HepG2 (cell line): ENCODE results near the gene MED15. TPM values are rescaled to one million over a fixed set of nuclear protein-coding genes. Genes with fewer than 3 reads are reported as not detected.

ENCODE experiments used
- ATAC-seq: fragments of 200-7000 bp; cut with Tn5 transposase; 3 replicates; pipeline ENCODE4 v1.9.1; 2020; ENCODE audit warnings: mild to moderate bottlenecking, moderate library complexity
- BruUV-seq: library from RNA; stranded (reverse); fragments of 400-500 nt; replicated peaks from 2 replicates; lab custom pipeline; 2021; lab: Mats Ljungman, UMichigan
- CTCF ChIA-PET: fragments of 300-600 bp; formaldehyde crosslinking; extraction: SDS; loops from one replicate; lab custom pipeline; 2021; ENCODE audit warnings: low total read pairs, inconsistent platforms, low intra/inter-chr PET ratio; lab: Yijun Ruan, JAX
- POLR2A ChIA-PET: fragments of 350-600 bp; sonication (Branson Sonifier 250); formaldehyde crosslinking; loops from one replicate; lab custom pipeline; 2020; ENCODE audit warnings: antibody characterized with exemption, inconsistent platforms; lab: Yijun Ruan, JAX
- DNase-seq: peaks from one replicate; pipeline ENCODE4 v3.0.0-alpha.2; 2015; ENCODE audit warnings: low spot score
- FAIRE-seq: peaks from 3 replicates; lab custom pipeline; 2011; peaks lifted over from hg19 to GRCh38; lab: Jason Lieb, UNC
- H2AFZ ChIP-seq: one replicate; pipeline ENCODE4 v1.6.1; 2011; ENCODE audit warnings: low read length, inconsistent platforms
- H3K27ac ChIP-seq: fragments of 300-600 bp; 3 replicates; pipeline ENCODE4 v1.8.0; 2011; ENCODE audit warnings: mixed run types, mild to moderate bottlenecking, mixed read lengths, low read length, inconsistent platforms; ENCODE audit not compliant: insufficient read depth; ENCODE audit errors: extremely low read length
- H3K27me3 ChIP-seq, 2 experiments: fragments of 200-600 bp in 1 of 2; 2 replicates in 1 of 2; 3 replicates in 1 of 2; pipeline versions ENCODE4 v1.6.0 to v1.8.0; 2011; ENCODE audit warnings: low read length in 2 of 2, mild to moderate bottlenecking in 2 of 2, moderate library complexity in 2 of 2, inconsistent platforms in 1 of 2; ENCODE audit not compliant: insufficient read depth in 2 of 2, control insufficient read depth in 1 of 2
- H3K36me3 ChIP-seq, 2 experiments: fragments of 200-600 bp in 1 of 2; replicated peaks in 1 of 2; 2 replicates in 1 of 2; 3 replicates in 1 of 2; pipeline versions ENCODE4 v1.5.1 to v1.8.0; 2011; ENCODE audit warnings: low read length in 2 of 2, inconsistent platforms in 1 of 2; ENCODE audit not compliant: insufficient read depth in 2 of 2, control insufficient read depth in 1 of 2
- H3K4me1 ChIP-seq: 2 replicates; pipeline ENCODE4 v1.5.1; 2012; ENCODE audit warnings: low read length, inconsistent platforms; ENCODE audit not compliant: insufficient read depth
- H3K4me2 ChIP-seq: 2 replicates; pipeline ENCODE4 v1.6.0; 2011; ENCODE audit warnings: low read depth, low read length, inconsistent platforms
- H3K4me3 ChIP-seq, 3 experiments: fragments of 200-600 bp in 1 of 3; sonication (generic), shearing (Covaris generic) in 1 of 3; replicated peaks in 1 of 3; 2 replicates each; pipeline ENCODE4 v1.5.1; 2011 to 2016; ENCODE audit warnings: low read length in 3 of 3, inconsistent platforms in 2 of 3, low read depth in 2 of 3, mild to moderate bottlenecking in 2 of 3, control low read depth in 1 of 3, mixed read lengths in 1 of 3; ENCODE audit not compliant: insufficient read depth in 1 of 3
- H3K79me2 ChIP-seq: one replicate; pipeline ENCODE4 v1.6.1; 2011; ENCODE audit warnings: low read length, inconsistent platforms; ENCODE audit not compliant: insufficient read depth
- H3K9ac ChIP-seq: 2 replicates; pipeline ENCODE4 v1.6.0; 2011; ENCODE audit warnings: mild to moderate bottlenecking, low read depth, low read length, inconsistent platforms; ENCODE audit not compliant: insufficient read depth
- H3K9me3 ChIP-seq: 2 replicates; pipeline ENCODE4 v1.5.1; 2012; ENCODE audit warnings: mild to moderate bottlenecking, low read length
- H4K20me1 ChIP-seq: 2 replicates; pipeline ENCODE4 v1.6.0; 2011; ENCODE audit warnings: inconsistent platforms, mild to moderate bottlenecking, low read length, moderate library complexity; ENCODE audit not compliant: insufficient read depth
- SKI ChIP-seq: fragments of 450-650 bp; IDR thresholded peaks from one replicate; pipeline ENCODE4 v1.6.1; 2018; ENCODE audit warnings: mild to moderate bottlenecking; ENCODE audit not compliant: partially characterized antibody
- STAT5B ChIP-seq: sonication (generic); formaldehyde crosslinking; IDR thresholded peaks from 2 replicates; pipeline ENCODE4 v1.4.0; 2020; ENCODE audit warnings: missing genetic modification reagents
- ZNF207 ChIP-seq: fragments of 450-650 bp; IDR thresholded peaks from 2 replicates; pipeline ENCODE4 v1.6.1; 2016; ENCODE audit warnings: antibody characterized with exemption, borderline replicate concordance
- ZNF24 ChIP-seq: fragments of 450-650 bp; IDR thresholded peaks from 2 replicates; pipeline ENCODE4 v1.6.1; 2017; ENCODE audit warnings: antibody characterized with exemption, mild to moderate bottlenecking
- ZNF558 ChIP-seq: sonication (generic); formaldehyde crosslinking; IDR thresholded peaks from 2 replicates; pipeline ENCODE4 v1.9.0; 2022; ENCODE audit warnings: mild to moderate bottlenecking, missing genetic modification reagents, borderline replicate concordance
- ZNF775 ChIP-seq: sonication (generic); formaldehyde crosslinking; IDR thresholded peaks from 2 replicates; pipeline ENCODE4 v1.4.0; 2020; ENCODE audit warnings: missing genetic modification reagents, mild to moderate bottlenecking, moderate library complexity, borderline replicate concordance
- WGBS: methylation state at CpG from one replicate; pipeline ENCODE4 v1.1.6; 2017; ENCODE audit warnings: low lambda C conversion rate; 5-methylcytosine and 5-hydroxymethylcytosine counted together
- in situ Hi-C: cut with HindIII; loops from 2 replicates; pipeline ENCODE4 v1.10.0; 2017; ENCODE audit warnings: low pct_unique_long_range_greater_than_20kb; ENCODE audit not compliant: extremely low pct_ligation_motif_present
- intact Hi-C: fragments of 100-400 bp; cut with micrococcal nuclease; formaldehyde crosslinking; loops from one replicate; pipeline ENCODE4 v1.10.0; 2022; ENCODE audit not compliant: unreplicated experiment
- polyA plus RNA-seq, 8 experiments: library from polyadenylated mRNA; depleted of rRNA in 3 of 8; stranded (reverse) in 7 of 8; unstranded in 1 of 8; fragments of >200 nt; fragmentation: Illumina TruSeq in 4 of 8; extraction: Trizol in 4 of 8; gene quantifications; 2 replicates each; pipeline versions ENCODE4 v1.2.1 to v1.2.3, GENCODE V29; 2011 to 2016; ENCODE audit warnings: low read depth in 4 of 8, missing spikeins in 1 of 8, mixed read lengths in 1 of 8; ENCODE audit not compliant: insufficient read depth in 1 of 8
- total RNA-seq, 5 experiments: library from RNA; depleted of rRNA; stranded (reverse); fragments of >200 nt; fragmentation: Illumina TruSeq; extraction: Trizol; gene quantifications; 2 replicates each; pipeline ENCODE4 v1.2.3, GENCODE V29; 2016; ENCODE audit warnings: low read depth in 1 of 5
- TF ChIP-seq, protein P1 (sequence below): sonication (generic); formaldehyde crosslinking; IDR thresholded peaks from 2 replicates; pipeline ENCODE4 v1.9.0; 2021; ENCODE audit warnings: missing genetic modification reagents, borderline replicate concordance
- TF ChIP-seq, protein P2 (sequence below): sonication (generic); formaldehyde crosslinking; IDR thresholded peaks from 2 replicates; pipeline ENCODE4 v1.5.0; 2020; ENCODE audit warnings: mild to moderate bottlenecking, missing genetic modification reagents, borderline replicate concordance
- TF ChIP-seq, protein P3 (sequence below): sonication (generic); formaldehyde crosslinking; IDR thresholded peaks from 2 replicates; pipeline ENCODE4 v1.4.0; 2020; ENCODE audit warnings: missing genetic modification reagents
- TF ChIP-seq, protein P4 (sequence below): sonication (generic); formaldehyde crosslinking; IDR thresholded peaks from 2 replicates; pipeline ENCODE4 v1.5.0; 2020; ENCODE audit warnings: missing genetic modification reagents

MED15 gene
- total and polyA plus RNA-seq, 2 of the 13 experiments (the other 11 are each of a cell fraction or from before 2014, with no cell fraction given) = 14.3 to 27.0 TPM

DNA sequence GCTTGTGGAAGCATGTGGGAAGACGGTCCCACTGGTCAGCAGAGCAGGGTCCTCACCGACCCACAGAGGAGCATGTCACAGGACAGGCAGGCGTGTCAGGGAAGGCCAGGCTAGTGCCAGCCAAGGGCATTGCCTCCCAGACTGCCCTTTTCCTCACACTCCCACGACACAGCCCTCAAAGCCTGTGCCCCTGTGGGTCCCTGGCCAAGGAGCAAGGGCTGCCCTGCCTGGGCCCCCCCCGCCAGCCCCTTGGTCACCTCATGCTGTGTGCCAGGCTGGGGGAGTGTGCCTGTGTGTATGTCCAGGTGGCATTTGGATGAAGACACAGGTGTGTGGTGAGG lies 74.7 kb downstream of the MED15 start:
- H3K4me1 ChIP-seq = no peaks in the 10 kb centered on the region
- peaks cover 44 to 91% of the 10 kb centered on the region in 2 experiments for H3K36me3 ChIP-seq
- H3K79me2 ChIP-seq = no peaks in the 10 kb centered on the region
- H3K27me3 ChIP-seq = no peaks in the 10 kb centered on the region; a peak in 1 of 5 replicates
- no peak overlapping the region for H3K27ac ChIP-seq
- 91% methylated on average over 3 of the region's 5 CpGs for WGBS
- H3K9ac ChIP-seq = no peak overlapping the region
- FAIRE-seq (no peak), DNase-seq (no peak), ATAC-seq (no peak)
- peaks cover 4% of the 10 kb centered on the region; the same call in 1 of the 2 replicates for H4K20me1 ChIP-seq
- in situ Hi-C loops = no loop called here
- H2AFZ ChIP-seq = no peak overlapping the region
- ChIA-PET CTCF (no interaction called here), POLR2A (no interaction called here)
- H3K4me3 ChIP-seq = no peak overlapping the region
- no peaks in the 10 kb centered on the region for H3K9me3 ChIP-seq
- no TSS peak for BruUV-seq
- no peak overlapping the region for H3K4me2 ChIP-seq
- intact Hi-C loops = no loop called here
- TF ChIP-seq, protein P1, sequence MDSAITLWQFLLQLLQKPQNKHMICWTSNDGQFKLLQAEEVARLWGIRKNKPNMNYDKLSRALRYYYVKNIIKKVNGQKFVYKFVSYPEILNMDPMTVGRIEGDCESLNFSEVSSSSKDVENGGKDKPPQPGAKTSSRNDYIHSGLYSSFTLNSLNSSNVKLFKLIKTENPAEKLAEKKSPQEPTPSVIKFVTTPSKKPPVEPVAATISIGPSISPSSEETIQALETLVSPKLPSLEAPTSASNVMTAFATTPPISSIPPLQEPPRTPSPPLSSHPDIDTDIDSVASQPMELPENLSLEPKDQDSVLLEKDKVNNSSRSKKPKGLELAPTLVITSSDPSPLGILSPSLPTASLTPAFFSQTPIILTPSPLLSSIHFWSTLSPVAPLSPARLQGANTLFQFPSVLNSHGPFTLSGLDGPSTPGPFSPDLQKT (CRISPR knock-in tag) = no peak
- TF ChIP-seq SKI (no peak), ZNF207 (no peak), STAT5B (CRISPR knock-in tag) (no peak), ZNF24 (no peak), ZNF558 (CRISPR knock-in tag) (no peak), ZNF775 (CRISPR knock-in tag) (no peak)
- TF ChIP-seq, protein P2, sequence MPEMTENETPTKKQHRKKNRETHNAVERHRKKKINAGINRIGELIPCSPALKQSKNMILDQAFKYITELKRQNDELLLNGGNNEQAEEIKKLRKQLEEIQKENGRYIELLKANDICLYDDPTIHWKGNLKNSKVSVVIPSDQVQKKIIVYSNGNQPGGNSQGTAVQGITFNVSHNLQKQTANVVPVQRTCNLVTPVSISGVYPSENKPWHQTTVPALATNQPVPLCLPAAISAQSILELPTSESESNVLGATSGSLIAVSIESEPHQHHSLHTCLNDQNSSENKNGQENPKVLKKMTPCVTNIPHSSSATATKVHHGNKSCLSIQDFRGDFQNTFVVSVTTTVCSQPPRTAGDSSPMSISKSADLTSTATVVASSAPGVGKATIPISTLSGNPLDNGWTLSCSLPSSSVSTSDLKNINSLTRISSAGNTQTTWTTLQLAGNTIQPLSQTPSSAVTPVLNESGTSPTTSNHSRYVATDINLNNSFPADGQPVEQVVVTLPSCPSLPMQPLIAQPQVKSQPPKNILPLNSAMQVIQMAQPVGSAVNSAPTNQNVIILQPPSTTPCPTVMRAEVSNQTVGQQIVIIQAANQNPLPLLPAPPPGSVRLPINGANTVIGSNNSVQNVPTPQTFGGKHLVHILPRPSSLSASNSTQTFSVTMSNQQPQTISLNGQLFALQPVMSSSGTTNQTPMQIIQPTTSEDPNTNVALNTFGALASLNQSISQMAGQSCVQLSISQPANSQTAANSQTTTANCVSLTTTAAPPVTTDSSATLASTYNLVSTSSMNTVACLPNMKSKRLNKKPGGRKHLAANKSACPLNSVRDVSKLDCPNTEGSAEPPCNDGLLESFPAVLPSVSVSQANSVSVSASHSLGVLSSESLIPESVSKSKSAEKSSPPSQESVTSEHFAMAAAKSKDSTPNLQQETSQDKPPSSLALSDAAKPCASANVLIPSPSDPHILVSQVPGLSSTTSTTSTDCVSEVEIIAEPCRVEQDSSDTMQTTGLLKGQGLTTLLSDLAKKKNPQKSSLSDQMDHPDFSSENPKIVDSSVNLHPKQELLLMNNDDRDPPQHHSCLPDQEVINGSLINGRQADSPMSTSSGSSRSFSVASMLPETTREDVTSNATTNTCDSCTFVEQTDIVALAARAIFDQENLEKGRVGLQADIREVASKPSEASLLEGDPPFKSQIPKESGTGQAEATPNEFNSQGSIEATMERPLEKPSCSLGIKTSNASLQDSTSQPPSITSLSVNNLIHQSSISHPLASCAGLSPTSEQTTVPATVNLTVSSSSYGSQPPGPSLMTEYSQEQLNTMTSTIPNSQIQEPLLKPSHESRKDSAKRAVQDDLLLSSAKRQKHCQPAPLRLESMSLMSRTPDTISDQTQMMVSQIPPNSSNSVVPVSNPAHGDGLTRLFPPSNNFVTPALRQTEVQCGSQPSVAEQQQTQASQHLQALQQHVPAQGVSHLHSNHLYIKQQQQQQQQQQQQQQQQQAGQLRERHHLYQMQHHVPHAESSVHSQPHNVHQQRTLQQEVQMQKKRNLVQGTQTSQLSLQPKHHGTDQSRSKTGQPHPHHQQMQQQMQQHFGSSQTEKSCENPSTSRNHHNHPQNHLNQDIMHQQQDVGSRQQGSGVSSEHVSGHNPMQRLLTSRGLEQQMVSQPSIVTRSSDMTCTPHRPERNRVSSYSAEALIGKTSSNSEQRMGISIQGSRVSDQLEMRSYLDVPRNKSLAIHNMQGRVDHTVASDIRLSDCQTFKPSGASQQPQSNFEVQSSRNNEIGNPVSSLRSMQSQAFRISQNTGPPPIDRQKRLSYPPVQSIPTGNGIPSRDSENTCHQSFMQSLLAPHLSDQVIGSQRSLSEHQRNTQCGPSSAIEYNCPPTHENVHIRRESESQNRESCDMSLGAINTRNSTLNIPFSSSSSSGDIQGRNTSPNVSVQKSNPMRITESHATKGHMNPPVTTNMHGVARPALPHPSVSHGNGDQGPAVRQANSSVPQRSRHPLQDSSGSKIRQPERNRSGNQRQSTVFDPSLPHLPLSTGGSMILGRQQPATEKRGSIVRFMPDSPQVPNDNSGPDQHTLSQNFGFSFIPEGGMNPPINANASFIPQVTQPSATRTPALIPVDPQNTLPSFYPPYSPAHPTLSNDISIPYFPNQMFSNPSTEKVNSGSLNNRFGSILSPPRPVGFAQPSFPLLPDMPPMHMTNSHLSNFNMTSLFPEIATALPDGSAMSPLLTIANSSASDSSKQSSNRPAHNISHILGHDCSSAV (CRISPR knock-in tag) = no peak
- TF ChIP-seq, protein P3, sequence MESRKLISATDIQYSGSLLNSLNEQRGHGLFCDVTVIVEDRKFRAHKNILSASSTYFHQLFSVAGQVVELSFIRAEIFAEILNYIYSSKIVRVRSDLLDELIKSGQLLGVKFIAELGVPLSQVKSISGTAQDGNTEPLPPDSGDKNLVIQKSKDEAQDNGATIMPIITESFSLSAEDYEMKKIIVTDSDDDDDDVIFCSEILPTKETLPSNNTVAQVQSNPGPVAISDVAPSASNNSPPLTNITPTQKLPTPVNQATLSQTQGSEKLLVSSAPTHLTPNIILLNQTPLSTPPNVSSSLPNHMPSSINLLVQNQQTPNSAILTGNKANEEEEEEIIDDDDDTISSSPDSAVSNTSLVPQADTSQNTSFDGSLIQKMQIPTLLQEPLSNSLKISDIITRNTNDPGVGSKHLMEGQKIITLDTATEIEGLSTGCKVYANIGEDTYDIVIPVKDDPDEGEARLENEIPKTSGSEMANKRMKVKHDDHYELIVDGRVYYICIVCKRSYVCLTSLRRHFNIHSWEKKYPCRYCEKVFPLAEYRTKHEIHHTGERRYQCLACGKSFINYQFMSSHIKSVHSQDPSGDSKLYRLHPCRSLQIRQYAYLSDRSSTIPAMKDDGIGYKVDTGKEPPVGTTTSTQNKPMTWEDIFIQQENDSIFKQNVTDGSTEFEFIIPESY = no peak
- TF ChIP-seq, protein P4, sequence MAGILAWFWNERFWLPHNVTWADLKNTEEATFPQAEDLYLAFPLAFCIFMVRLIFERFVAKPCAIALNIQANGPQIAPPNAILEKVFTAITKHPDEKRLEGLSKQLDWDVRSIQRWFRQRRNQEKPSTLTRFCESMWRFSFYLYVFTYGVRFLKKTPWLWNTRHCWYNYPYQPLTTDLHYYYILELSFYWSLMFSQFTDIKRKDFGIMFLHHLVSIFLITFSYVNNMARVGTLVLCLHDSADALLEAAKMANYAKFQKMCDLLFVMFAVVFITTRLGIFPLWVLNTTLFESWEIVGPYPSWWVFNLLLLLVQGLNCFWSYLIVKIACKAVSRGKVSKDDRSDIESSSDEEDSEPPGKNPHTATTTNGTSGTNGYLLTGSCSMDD (CRISPR knock-in tag) = no peak
